ENCODE results near the gene TARS3. TPM values are rescaled to one million over a fixed set of nuclear protein-coding genes. Genes with fewer than 3 reads are reported as not detected.
A peak's percentile ranks its signal among the peaks of the same experiment; 100 is the strongest.

The TARS3 gene
- total RNA-seq, 1 donor from 2014 or later: 13.0 TPM

DNA sequence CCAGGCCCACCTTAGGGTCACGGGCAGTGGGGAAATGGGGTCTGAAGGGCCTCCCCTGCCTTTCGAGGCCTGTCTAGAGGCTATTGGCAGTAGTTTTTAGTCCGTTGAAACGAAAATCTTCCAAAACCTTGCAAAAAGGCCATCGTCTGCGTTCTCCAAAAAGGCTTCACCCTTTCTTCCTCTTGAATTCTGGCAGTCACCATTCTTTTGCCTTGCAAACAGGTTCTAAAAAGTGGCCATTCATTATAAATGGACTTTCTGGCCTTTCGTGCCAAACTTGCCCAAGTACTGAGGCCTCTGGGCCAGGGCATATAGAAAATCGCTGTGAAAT, 367 bp upstream of the TARS3 start:
- H3K36me3 Mint-ChIP-seq (ENCODE audit: low read depth): peaks cover 24% of the 10 kb centered on the region
- intact Hi-C loops (cut with micrococcal nuclease): loop anchor here (1.0 to 2.0 kb wide), 4 partner anchors 16 to 1122 kb away; partner anchors contain the start of genes ASB7, LINS1 and TM2D3
- H3K9me3 Mint-ChIP-seq: peaks cover 5% of the 10 kb centered on the region
- H3K4me1 Mint-ChIP-seq: peaks cover 15% of the 10 kb centered on the region
- peak overlapping the region; percentile 48 for H3K4me3 Mint-ChIP-seq
- ChIA-PET POLR2A (interaction anchor here (1.1 to 1.5 kb wide), 3 partner anchors 10 to 430 kb away, joined by 3 to 7 read pairs (median 7); partner anchors contain the start of gene SNRPA1), CTCF (no interaction called here)
- TF ChIP-seq, protein P1, sequence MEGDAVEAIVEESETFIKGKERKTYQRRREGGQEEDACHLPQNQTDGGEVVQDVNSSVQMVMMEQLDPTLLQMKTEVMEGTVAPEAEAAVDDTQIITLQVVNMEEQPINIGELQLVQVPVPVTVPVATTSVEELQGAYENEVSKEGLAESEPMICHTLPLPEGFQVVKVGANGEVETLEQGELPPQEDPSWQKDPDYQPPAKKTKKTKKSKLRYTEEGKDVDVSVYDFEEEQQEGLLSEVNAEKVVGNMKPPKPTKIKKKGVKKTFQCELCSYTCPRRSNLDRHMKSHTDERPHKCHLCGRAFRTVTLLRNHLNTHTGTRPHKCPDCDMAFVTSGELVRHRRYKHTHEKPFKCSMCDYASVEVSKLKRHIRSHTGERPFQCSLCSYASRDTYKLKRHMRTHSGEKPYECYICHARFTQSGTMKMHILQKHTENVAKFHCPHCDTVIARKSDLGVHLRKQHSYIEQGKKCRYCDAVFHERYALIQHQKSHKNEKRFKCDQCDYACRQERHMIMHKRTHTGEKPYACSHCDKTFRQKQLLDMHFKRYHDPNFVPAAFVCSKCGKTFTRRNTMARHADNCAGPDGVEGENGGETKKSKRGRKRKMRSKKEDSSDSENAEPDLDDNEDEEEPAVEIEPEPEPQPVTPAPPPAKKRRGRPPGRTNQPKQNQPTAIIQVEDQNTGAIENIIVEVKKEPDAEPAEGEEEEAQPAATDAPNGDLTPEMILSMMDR (IDR thresholded peaks at IDR 0.05): no peak
- no peaks in the 10 kb centered on the region for H3K27me3 Mint-ChIP-seq
- ATAC-seq (ENCODE audit: low read depth) (no peak), DNase-seq (no peak)
- peak overlapping the region; percentile 56 for H3K27ac Mint-ChIP-seq

DNA sequence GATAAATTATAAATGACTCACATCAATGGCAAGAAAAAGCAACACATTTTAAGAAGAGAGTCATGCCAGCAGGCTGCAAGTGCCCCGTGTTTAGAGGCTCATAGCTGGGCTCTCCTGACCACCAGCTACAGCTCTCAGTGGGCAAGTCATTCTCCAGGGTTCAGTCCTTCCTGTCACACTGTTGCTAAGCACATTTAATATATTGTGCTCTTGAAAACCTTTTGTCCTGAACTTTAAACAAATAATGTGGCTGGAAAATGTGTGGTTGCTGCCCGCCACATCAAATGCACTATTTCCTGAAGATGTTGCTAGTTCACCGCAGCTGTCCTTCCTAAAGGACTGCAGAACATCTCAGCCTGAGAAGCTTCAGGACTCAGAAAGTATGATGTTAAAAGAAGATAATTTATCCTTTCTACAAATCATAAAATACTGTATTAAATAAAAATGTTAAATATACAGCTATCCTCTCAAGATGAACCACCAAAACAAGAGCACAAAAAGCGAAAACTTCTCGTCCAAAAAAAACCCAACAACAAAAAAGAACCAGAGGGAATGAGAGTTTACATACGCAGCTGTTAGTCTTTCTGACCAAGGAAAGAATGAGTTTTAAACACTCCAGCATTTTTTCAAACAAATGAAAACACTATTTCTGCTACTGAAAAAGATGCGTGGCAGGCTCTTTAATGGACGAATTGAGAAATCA, 951 bp downstream of the TARS3 start:
- peak overlapping the region; percentile 85 for H3K27ac Mint-ChIP-seq
- no peaks in the 10 kb centered on the region for H3K27me3 Mint-ChIP-seq
- peak overlapping the region; percentile 82 for H3K4me3 Mint-ChIP-seq
- H3K9me3 Mint-ChIP-seq: peaks cover 5% of the 10 kb centered on the region
- intact Hi-C loops (cut with micrococcal nuclease): no loop called here
- ATAC-seq (ENCODE audit: low read depth) (no peak), DNase-seq (no peak)
- H3K4me1 Mint-ChIP-seq: peaks cover 15% of the 10 kb centered on the region
- TF ChIP-seq, protein P1 (IDR thresholded peaks at IDR 0.05): no peak
- ChIA-PET CTCF (no interaction called here), POLR2A (interaction anchor here (0.6 to 1.7 kb wide), 7 partner anchors 8 to 429 kb away, joined by 3 to 7 read pairs (median 6); partner anchors contain the start of genes SNRPA1 and TM2D3)
- H3K36me3 Mint-ChIP-seq (ENCODE audit: low read depth): peaks cover 38% of the 10 kb centered on the region

DNA sequence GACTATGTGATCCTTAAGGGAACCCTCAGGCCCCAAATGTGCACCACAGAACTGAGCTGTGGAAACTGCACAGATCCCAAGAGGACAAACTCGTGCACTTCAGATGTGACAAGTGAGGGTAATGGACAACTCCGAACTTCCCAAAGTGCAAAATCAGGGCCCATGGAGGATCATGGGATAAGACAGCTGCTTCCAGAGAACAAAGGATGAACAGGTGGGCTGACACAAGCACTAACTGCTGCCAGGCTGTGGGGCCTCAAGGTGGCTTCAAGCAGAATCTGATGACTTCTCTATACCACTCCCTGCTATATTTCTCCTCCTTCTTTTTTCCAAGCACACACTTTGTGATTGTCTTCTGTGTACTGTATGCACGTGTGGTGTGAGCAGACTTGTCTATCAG, 5.4 kb downstream of the TARS3 start:
- intact Hi-C loops (cut with micrococcal nuclease): no loop called here
- no peak overlapping the region for H3K4me3 Mint-ChIP-seq
- ATAC-seq (ENCODE audit: low read depth) (no peak), DNase-seq (no peak)
- no peak overlapping the region for H3K27ac Mint-ChIP-seq
- POLR2A ChIA-PET: interaction anchor here (0.6 kb wide), 1 partner anchor 435 kb away, joined by 3 read pairs; no protein-coding TSS in a partner anchor
- H3K9me3 Mint-ChIP-seq: peaks cover 5% of the 10 kb centered on the region
- CTCF ChIA-PET: no interaction called here
- H3K27me3 Mint-ChIP-seq: no peaks in the 10 kb centered on the region
- peaks cover 11% of the 10 kb centered on the region for H3K4me1 Mint-ChIP-seq
- TF ChIP-seq, protein P1 (IDR thresholded peaks at IDR 0.05): no peak
- H3K36me3 Mint-ChIP-seq (ENCODE audit: low read depth): peaks cover 60% of the 10 kb centered on the region

DNA sequence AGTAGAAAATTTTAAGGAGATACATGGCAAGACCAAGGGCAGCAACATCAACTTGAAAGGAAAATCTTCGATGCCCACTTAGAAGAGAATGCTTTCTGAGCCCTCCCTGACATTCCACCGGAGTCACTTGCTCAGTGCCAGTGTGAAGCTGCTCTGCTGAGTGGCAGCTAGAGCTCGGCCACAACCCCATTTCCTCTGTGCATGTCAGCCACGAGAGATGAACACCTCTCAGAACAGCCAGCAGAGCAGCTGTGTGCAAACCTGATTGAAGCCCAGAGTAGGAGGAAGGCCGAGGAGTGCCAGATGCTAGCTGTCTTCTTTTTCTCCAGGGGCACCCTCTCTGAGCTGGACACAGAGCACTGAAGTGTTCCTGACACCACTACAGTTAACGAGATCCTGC, 12.2 kb downstream of the TARS3 start:
- Mint-ChIP-seq H3K4me3 (no peak overlapping the region), H3K4me1 (no peaks in the 10 kb centered on the region), H3K36me3 (ENCODE audit: low read depth) (peaks cover 69% of the 10 kb centered on the region), H3K27ac (no peak overlapping the region), H3K27me3 (no peaks in the 10 kb centered on the region), H3K9me3 (no peaks in the 10 kb centered on the region)
- POLR2A ChIA-PET: no interaction called here
- intact Hi-C loops (cut with micrococcal nuclease): no loop called here
- DNase-seq (no peak), ATAC-seq (ENCODE audit: low read depth) (no peak)
- TF ChIP-seq, protein P1 (IDR thresholded peaks at IDR 0.05): no peak
- CTCF ChIA-PET: no interaction called here

DNA sequence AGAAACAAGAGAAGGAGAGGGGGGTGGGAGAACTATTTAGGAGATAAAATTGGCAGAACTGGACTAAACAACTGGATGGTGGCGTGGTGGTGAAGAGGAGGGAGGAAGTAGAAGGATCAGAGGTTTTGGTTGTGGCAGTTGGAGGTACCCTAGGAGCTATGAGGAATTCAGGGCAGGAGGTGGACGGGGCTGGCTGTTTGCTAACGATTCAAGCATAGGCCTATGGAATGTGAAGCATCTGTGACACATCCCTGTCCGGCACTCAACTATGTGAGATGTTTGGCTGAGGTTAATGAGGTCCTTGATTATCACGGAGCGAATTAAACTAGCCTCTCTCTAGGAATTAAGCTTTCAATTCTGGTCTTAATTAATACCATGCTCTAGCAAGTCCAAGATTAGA, 13.5 kb downstream of the TARS3 start:
- Mint-ChIP-seq H3K27me3 (no peaks in the 10 kb centered on the region), H3K36me3 (ENCODE audit: low read depth) (peaks cover 66% of the 10 kb centered on the region), H3K9me3 (no peaks in the 10 kb centered on the region), H3K4me1 (no peaks in the 10 kb centered on the region), H3K27ac (no peak overlapping the region), H3K4me3 (no peak overlapping the region)
- ChIA-PET CTCF (no interaction called here), POLR2A (no interaction called here)
- no peak for DNase-seq
- ATAC-seq (ENCODE audit: low read depth): no peak
- intact Hi-C loops (cut with micrococcal nuclease): no loop called here
- TF ChIP-seq, protein P1 (IDR thresholded peaks at IDR 0.05): no peak
